ENCODE measurements around the gene ZFPM1. TPM values are rescaled to one million over a fixed set of nuclear protein-coding genes. Genes with fewer than 3 reads are reported as not detected.

ZFPM1 gene
- total and polyA plus RNA-seq, 2 experiments from 2014 or later = 0.53 to 2.2 TPM

GRCh38 chr16:88460496-88461330 lies 7.6 kb downstream of the ZFPM1 start:
- peaks cover 19% of the 10 kb centered on the region; the same call in 2 of the 3 replicates for H3K4me1 Mint-ChIP-seq
- no peak overlapping the region for H3K4me3 Mint-ChIP-seq
- no peak for ATAC-seq
- peaks cover 29% of the 10 kb centered on the region for H3K27me3 Mint-ChIP-seq (ENCODE audit: insufficient read depth, low read depth, poor library complexity)
- Histone ChIP-seq H3K4me2 (no peak overlapping the region), H4K20me1 (replicated peaks; ENCODE audit: insufficient read depth) (no peaks in the 10 kb centered on the region), H3K4me3 (no peak overlapping the region), H3K27ac (ENCODE audit: low read depth) (no peak overlapping the region), H3K36me3 (ENCODE audit: insufficient read depth) (no peaks in the 10 kb centered on the region), H3K79me2 (replicated peaks; ENCODE audit: insufficient read depth) (no peaks in the 10 kb centered on the region), H3F3A (replicated peaks; ENCODE audit: low read depth) (no peaks in the 10 kb centered on the region), H3K4me1 (ENCODE audit: insufficient read depth) (peaks cover 16% of the 10 kb centered on the region), H2AFZ (no peak overlapping the region), H3K27me3 (ENCODE audit: insufficient read depth) (peaks cover 26% of the 10 kb centered on the region), H3K9me2 (ENCODE audit: insufficient read depth) (no peaks in the 10 kb centered on the region)
- H3K36me3 Mint-ChIP-seq (ENCODE audit: low read depth) = no peaks in the 10 kb centered on the region
- no peak for DNase-seq (ENCODE audit: low spot score)
- no peak overlapping the region for H3K27ac Mint-ChIP-seq
- no peak for TF ChIP-seq JUNB (IDR thresholded peaks at IDR 0.05; ENCODE audit: unreplicated experiment)
- no peak for TF ChIP-seq CREB1 (CRISPR knock-in tag; IDR thresholded peaks at IDR 0.05; ENCODE audit: low read depth)
- TF ChIP-seq POLR2AphosphoS5 (IDR thresholded peaks at IDR 0.05; ENCODE audit: low read depth) = no peak
- H3K9me3 Mint-ChIP-seq = no peaks in the 10 kb centered on the region

GRCh38 chr16:88461331-88462269 lies 8.5 kb downstream of the ZFPM1 start:
- no peak overlapping the region for H2AFZ ChIP-seq

More at GRCh38 chr16:88461331-88462269, 8.5 kb downstream of the ZFPM1 start:
- Histone ChIP-seq H3K4me3 (no peak overlapping the region), H3K36me3 (ENCODE audit: insufficient read depth) (no peaks in the 10 kb centered on the region), H4K20me1 (replicated peaks; ENCODE audit: insufficient read depth) (no peaks in the 10 kb centered on the region), H3K9me2 (ENCODE audit: insufficient read depth) (no peaks in the 10 kb centered on the region), H3K27ac (ENCODE audit: low read depth) (0 out of 2 replicates have a peak overlapping the region, but pooled peaks have one; percentile 26), H3F3A (replicated peaks; ENCODE audit: low read depth) (no peaks in the 10 kb centered on the region), H3K4me2 (peak overlapping the region; percentile 62), H3K4me1 (ENCODE audit: insufficient read depth) (peaks cover 12% of the 10 kb centered on the region), H3K27me3 (ENCODE audit: insufficient read depth) (peaks cover 17% of the 10 kb centered on the region), H3K79me2 (replicated peaks; ENCODE audit: insufficient read depth) (no peaks in the 10 kb centered on the region)
- TF ChIP-seq ZNF462 (CRISPR knock-in tag; IDR thresholded peaks at IDR 0.05) (no peak), CREB1 (CRISPR knock-in tag; IDR thresholded peaks at IDR 0.05; ENCODE audit: low read depth) (peak; percentile 39; the same call in 1 of the 2 replicates), STAT1 (IDR thresholded peaks at IDR 0.05; ENCODE audit: unreplicated experiment) (no peak), EZH2 (IDR thresholded peaks at IDR 0.05; ENCODE audit: low read depth, unreplicated experiment) (no peak)
- DNase-seq (ENCODE audit: low spot score) = peak; percentile 82
- Mint-ChIP-seq H3K4me1 (peaks cover 14% of the 10 kb centered on the region; the same call in 2 of the 3 replicates), H3K9me3 (no peaks in the 10 kb centered on the region), H3K27me3 (ENCODE audit: insufficient read depth, low read depth, poor library complexity) (peaks cover 21% of the 10 kb centered on the region), H3K4me3 (no peak overlapping the region; the same call in 2 of the 3 replicates), H3K27ac (0 out of 2 replicates have a peak overlapping the region, but pooled peaks have one; percentile 21), H3K36me3 (ENCODE audit: low read depth) (no peaks in the 10 kb centered on the region)
- peak; percentile 89 for ATAC-seq

All from GM23338 (cell line).